BLaER1 (cell line): Measurements from ENCODE around the gene UBXN2A.

Experiments
- H3K27ac ChIP-seq: shearing (Covaris generic); formaldehyde crosslinking; 2 replicates; pipeline ENCODE4 v1.8.1; 2022
- H3K27me3 ChIP-seq: shearing (Covaris generic); formaldehyde crosslinking; 2 replicates; pipeline ENCODE4 v1.8.1; 2022
- H3K36me3 ChIP-seq: shearing (Covaris generic); formaldehyde crosslinking; 2 replicates; pipeline ENCODE4 v1.8.1; 2022
- H3K4me1 ChIP-seq: shearing (Covaris generic); formaldehyde crosslinking; 2 replicates; pipeline ENCODE4 v1.8.1; 2022
- H3K4me2 ChIP-seq: shearing (Covaris generic); formaldehyde crosslinking; 2 replicates; pipeline ENCODE4 v1.8.1; 2022
- H3K4me3 ChIP-seq: shearing (Covaris generic); formaldehyde crosslinking; 2 replicates; pipeline ENCODE4 v1.8.1; 2022
- H3K9ac ChIP-seq: shearing (Covaris generic); formaldehyde crosslinking; 2 replicates; pipeline ENCODE4 v1.8.1; 2022
- H3K9me3 ChIP-seq: shearing (Covaris generic); formaldehyde crosslinking; 2 replicates; pipeline ENCODE4 v1.8.1; 2022
- H4K20me1 ChIP-seq: shearing (Covaris generic); formaldehyde crosslinking; 2 replicates; pipeline ENCODE4 v1.8.1; 2022
- Cebpa-rat ChIP-seq: shearing (Covaris generic); IDR thresholded peaks from 2 replicates; pipeline ENCODE4 v1.8.1; 2022

The UBXN2A gene

DNA sequence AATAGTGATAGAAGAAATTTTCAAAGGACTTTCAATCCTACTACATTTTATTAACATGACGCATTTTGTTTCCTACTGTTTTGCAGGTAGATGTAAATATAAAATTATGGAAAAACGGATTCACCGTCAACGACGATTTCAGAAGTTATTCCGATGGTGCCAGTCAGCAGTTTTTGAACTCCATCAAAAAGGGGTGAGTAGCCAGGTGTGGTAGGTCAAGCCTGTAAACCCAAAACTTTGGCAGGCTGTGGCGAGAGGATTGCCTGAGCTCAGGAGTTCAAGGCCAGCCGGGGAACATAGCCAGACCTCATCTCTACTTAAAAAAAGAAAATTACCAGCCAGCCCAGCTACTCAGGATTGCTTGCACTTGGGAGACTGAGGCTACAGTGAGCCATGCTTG is 36.6 kb downstream of the UBXN2A start:
- H3K9ac ChIP-seq = no peak overlapping the region
- peaks cover 76% of the 10 kb centered on the region for H3K36me3 ChIP-seq
- no peak overlapping the region for H3K4me2 ChIP-seq
- no peaks in the 10 kb centered on the region for H3K9me3 ChIP-seq
- H3K27me3 ChIP-seq = no peaks in the 10 kb centered on the region
- H3K4me1 ChIP-seq = no peaks in the 10 kb centered on the region
- H3K27ac ChIP-seq = no peak overlapping the region
- no peaks in the 10 kb centered on the region for H4K20me1 ChIP-seq
- no peak overlapping the region for H3K4me3 ChIP-seq
- no peak for TF ChIP-seq Cebpa-rat

DNA sequence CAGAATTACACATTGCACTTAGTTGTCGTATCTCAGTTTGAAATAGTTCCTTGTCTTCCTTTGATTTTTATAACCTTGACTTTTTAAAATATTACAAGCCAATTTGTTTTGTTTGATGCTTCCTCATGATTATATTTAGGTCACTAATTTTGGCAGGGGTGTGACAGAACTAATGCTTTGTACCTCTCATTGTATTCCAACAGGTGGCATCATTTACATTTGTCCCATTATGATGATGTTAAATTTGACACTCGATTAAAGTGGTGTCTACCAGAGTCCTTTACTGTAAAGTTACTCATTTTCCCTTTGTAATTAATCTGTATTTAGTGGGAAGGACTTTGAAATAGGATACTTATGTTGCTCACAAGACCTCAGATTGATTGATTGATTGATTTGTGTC is 48.1 kb downstream of the UBXN2A start:
- Histone ChIP-seq H4K20me1 (no peaks in the 10 kb centered on the region), H3K27ac (no peak overlapping the region)

DNA sequence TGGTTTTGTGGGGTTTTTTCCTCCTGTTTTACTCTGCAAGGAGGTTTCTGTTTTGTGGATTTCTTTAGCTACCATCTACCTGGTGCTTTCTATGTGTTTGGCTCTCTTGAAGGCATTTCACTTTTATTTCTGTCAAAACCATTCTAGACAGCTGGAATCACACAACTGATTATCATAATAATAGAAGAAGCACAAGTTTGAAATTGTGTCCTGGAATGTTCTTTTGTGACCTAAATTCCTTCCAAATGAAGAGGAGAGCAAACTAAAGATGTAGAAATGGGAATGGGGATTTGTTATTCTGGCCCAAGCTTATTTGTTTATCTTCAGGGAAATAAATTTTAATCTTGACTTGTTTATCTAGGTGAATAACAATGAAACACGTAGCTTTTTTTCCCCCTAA is 52.7 kb downstream of the UBXN2A start:
- no peak for TF ChIP-seq Cebpa-rat
- Histone ChIP-seq H3K9ac (no peak overlapping the region), H3K9me3 (no peaks in the 10 kb centered on the region), H3K27me3 (no peaks in the 10 kb centered on the region), H3K27ac (no peak overlapping the region), H3K4me1 (no peaks in the 10 kb centered on the region), H3K4me3 (no peak overlapping the region), H4K20me1 (no peaks in the 10 kb centered on the region), H3K4me2 (no peak overlapping the region), H3K36me3 (peaks cover 45% of the 10 kb centered on the region)

More for the DNA sequence above, 48.1 kb downstream of the UBXN2A start:
- TF ChIP-seq Cebpa-rat = no peak
- Histone ChIP-seq H3K9me3 (no peaks in the 10 kb centered on the region), H3K4me1 (no peaks in the 10 kb centered on the region), H3K9ac (no peak overlapping the region), H3K27me3 (no peaks in the 10 kb centered on the region), H3K4me2 (no peak overlapping the region), H3K4me3 (no peak overlapping the region), H3K36me3 (peaks cover 50% of the 10 kb centered on the region)

DNA sequence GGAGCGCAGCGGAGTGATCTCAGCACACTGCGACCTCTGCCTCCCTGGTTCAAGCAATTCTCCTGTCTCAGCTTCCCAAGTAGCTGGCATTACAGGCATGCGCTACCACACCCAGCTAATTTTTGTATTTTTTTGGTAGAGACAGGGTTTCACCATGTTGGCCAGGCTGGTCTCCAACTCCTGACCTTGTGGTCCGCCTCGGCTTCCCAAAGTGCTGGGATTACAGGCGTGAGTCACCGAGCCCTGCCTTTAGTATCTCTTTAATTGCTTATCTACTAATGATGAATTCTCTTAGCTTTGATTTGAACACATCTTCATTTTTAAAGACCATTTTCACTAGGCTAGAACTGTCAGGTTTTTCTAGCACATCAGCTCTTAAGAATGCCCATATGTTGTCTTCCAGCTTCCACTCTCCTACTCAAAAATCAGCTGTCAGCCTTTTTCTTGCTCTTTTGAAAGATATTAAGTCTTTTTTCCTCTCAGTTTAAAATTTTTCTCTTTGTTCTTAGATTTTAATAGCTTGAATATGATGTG is 53.5 kb downstream of the UBXN2A start:
- Histone ChIP-seq H3K36me3 (peaks cover 49% of the 10 kb centered on the region), H3K4me1 (no peaks in the 10 kb centered on the region), H3K27me3 (no peaks in the 10 kb centered on the region), H3K4me3 (no peak overlapping the region), H4K20me1 (no peaks in the 10 kb centered on the region), H3K9me3 (no peaks in the 10 kb centered on the region), H3K4me2 (no peak overlapping the region), H3K9ac (no peak overlapping the region), H3K27ac (no peak overlapping the region)
- TF ChIP-seq Cebpa-rat = no peak

DNA sequence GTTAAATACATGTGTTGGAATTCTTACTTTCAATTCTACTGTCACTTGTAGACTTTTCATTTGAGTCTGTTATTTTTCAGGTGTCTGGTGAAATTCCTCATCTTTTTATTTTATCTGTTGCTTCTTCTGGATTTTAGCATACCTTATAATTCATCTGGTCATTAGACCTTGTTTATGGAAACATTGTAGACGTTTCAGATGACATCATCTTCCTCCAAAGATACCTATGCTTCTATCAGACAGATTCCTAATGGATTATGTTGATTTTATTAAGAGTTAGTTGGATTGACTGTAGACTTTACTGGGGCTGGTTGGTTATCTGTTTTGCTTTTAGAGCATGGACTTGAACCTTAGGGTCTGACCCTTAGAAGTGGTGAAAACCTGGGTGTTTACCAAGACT is 54.3 kb downstream of the UBXN2A start:
- H3K27me3 ChIP-seq = no peaks in the 10 kb centered on the region
- no peak overlapping the region for H3K4me3 ChIP-seq
- peaks cover 49% of the 10 kb centered on the region for H3K36me3 ChIP-seq
- H4K20me1 ChIP-seq = no peaks in the 10 kb centered on the region
- no peak overlapping the region for H3K9ac ChIP-seq
- no peaks in the 10 kb centered on the region for H3K4me1 ChIP-seq
- TF ChIP-seq Cebpa-rat = no peak
- no peak overlapping the region for H3K4me2 ChIP-seq
- H3K27ac ChIP-seq = no peak overlapping the region
- no peaks in the 10 kb centered on the region for H3K9me3 ChIP-seq

DNA sequence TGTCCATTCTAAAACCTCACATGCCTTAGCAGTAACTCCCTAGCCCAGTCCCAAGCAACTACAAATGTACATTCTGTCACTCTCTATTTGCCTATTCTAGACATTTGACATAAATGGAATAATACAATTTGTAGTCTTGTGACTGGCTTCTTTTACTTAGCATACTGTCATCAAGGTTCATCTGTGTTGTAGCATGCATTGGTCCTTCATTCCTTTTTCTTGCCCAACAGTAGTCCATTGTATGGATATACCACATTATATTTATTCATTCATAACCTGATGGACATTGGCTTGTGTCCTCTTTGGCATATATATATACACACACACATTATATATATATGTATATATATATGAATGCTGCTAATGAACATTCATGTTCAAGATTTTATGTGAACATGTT is 67.4 kb downstream of the UBXN2A start:
- H3K9me3 ChIP-seq = no peaks in the 10 kb centered on the region
- H3K27ac ChIP-seq = no peak overlapping the region
- H3K27me3 ChIP-seq = peaks cover 51% of the 10 kb centered on the region
- no peak overlapping the region for H3K4me2 ChIP-seq
- peaks cover 39% of the 10 kb centered on the region for H4K20me1 ChIP-seq
- H3K36me3 ChIP-seq = peaks cover 7% of the 10 kb centered on the region; the same call in 1 of the 2 replicates
- H3K4me1 ChIP-seq = peaks cover 7% of the 10 kb centered on the region
- TF ChIP-seq Cebpa-rat = no peak
- H3K9ac ChIP-seq = no peak overlapping the region
- H3K4me3 ChIP-seq = no peak overlapping the region

DNA sequence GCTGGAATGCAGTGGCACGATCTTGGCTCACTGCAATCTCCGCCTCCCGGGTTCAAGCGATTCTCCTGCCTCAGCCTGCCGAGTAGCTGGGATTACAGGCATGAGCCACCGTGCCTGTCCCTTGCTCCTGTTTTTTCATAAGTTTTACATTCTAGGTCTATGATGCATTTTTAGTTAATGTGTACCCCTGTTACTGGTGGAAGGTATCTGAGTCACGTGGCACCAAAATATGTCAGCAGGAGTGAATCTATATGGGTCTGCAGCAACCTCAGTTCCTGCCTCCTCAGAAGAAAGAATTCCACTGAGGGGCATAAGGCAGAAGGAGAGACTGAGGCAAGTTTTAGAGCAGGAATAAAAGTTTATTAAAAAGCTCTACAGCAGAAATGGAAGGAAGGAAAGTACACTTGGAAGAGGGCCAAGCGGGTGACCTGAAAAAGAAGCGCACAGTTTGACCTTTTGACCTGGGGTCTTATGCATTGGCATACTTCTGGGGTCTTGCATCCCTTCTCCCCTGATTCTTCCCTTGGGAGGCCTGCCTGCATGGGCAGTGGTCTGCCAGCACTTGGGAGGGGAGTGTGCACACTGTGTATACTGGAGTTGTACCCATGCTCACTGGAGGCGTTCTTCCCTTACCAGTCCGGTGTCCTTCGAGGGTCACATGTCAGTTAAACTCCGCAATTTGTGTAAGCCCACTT is 68.6 kb downstream of the UBXN2A start:
- Histone ChIP-seq H3K4me2 (no peak overlapping the region), H4K20me1 (peaks cover 39% of the 10 kb centered on the region), H3K36me3 (no peaks in the 10 kb centered on the region), H3K27me3 (peaks cover 51% of the 10 kb centered on the region), H3K9ac (no peak overlapping the region), H3K27ac (no peak overlapping the region), H3K4me3 (no peak overlapping the region), H3K9me3 (no peaks in the 10 kb centered on the region), H3K4me1 (peaks cover 7% of the 10 kb centered on the region)
- TF ChIP-seq Cebpa-rat = no peak

DNA sequence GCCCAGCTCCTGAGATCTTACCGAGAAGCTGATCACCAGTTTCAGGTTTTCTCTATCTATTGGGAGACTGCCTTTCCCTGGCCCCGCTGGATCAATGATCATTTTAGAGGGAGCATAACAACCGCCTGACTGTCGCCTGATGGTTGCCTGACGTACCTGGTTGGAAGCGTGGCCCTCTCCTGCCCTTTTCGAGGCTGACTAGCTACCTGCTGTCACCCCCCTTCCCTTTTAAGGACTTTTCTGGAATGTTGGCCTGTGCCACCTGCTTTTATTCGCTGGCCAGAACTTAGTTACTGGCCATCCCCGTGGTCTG is 69.1 kb downstream of the UBXN2A start:
- Histone ChIP-seq H3K4me1 (peaks cover 7% of the 10 kb centered on the region), H3K4me2 (peak overlapping the region; percentile 58; the same call in 1 of the 2 replicates), H3K4me3 (0 out of 2 replicates have a peak overlapping the region, but pooled peaks have one; percentile 34), H3K9me3 (no peaks in the 10 kb centered on the region), H4K20me1 (peaks cover 39% of the 10 kb centered on the region), H3K9ac (no peak overlapping the region), H3K27me3 (peaks cover 51% of the 10 kb centered on the region), H3K27ac (no peak overlapping the region), H3K36me3 (no peaks in the 10 kb centered on the region)
- no peak for TF ChIP-seq Cebpa-rat

DNA sequence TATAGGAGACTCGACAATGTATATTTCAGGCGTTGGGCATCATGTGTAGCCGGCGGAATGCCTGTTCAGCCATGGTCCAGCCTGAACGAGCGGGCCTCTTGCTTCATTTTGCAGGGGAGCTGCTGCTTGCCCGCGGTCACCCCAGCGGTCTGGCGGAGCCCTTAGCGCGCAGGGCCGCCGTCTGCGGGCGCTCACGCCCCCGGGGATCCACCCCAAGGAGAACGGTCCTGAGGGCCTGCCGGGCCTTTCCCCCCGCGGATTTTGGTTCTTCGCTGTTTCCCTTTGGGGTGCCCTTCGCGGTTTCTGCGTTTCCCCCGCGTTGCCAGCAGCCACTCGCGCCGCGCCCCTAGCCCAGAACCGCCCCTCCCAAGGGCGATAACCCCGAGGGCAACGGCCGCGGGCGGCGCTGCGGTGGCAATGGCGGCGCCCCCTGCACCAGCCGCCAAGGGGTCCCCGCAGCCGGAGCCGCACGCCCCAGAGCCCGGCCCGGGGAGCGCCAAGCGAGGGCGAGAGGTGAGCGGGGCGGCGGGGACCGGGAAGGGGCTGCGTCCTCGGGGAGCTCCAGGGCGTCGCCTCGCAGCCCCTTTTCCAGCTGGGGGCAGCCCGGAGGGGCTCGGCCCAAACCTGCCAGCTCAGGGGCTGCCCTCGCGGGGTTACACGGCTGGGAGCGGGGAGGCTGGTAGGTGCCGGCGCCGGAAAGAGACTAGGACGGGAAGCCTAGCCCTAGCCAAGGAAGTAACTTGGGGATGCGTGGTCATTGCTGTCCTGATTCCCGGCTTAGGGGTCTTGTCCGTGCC is 69.6 kb downstream of the UBXN2A start, which contains the start of gene MFSD2B:
TSS of gene MFSD2B (plus strand) at position 406 of the 797 bp plus-strand sequence. CDS start at position 418, 12 bp downstream.
- H4K20me1 ChIP-seq = peaks cover 39% of the 10 kb centered on the region

More for the DNA sequence above, 69.6 kb downstream of the UBXN2A start, which contains the start of gene MFSD2B:
- peak within 1 kb of the TSS; percentile 58 for H3K4me2 ChIP-seq
- H3K4me1 ChIP-seq = peaks cover 7% of the 10 kb centered on the region
- H3K9ac ChIP-seq = no peak within 1 kb of the TSS
- H3K36me3 ChIP-seq = no peaks in the 10 kb centered on the region
- H3K27ac ChIP-seq = no peak within 1 kb of the TSS
- peaks cover 51% of the 10 kb centered on the region for H3K27me3 ChIP-seq
- peak within 1 kb of the TSS; percentile 34; the same call in 1 of the 2 replicates for H3K4me3 ChIP-seq
- TF ChIP-seq Cebpa-rat = no peak
- no peaks in the 10 kb centered on the region for H3K9me3 ChIP-seq
